K562 (cell line): ENCODE measurements around the gene KAT6B. TPM values are rescaled to one million over a fixed set of nuclear protein-coding genes. Genes with fewer than 3 reads are reported as not detected.

Experiments used
- ATAC-seq: fragments of 200-7000 bp; cut with Tn5 transposase; 3 replicates; pipeline ENCODE4 v1.9.1; 2020; ENCODE audit warnings: moderate library complexity
- BruUV-seq: library from RNA; stranded (reverse); fragments of 400-500 nt; replicated peaks from 2 replicates; lab custom pipeline; 2021; lab: Mats Ljungman, UMichigan
- CTCF ChIA-PET: fragments of 300-600 bp; formaldehyde crosslinking; extraction: SDS; loops from one replicate; lab custom pipeline; 2021; ENCODE audit warnings: low intra/inter-chr PET ratio; lab: Yijun Ruan, JAX
- POLR2A ChIA-PET: fragments of 300-600, 350-650 bp; sonication (Branson Sonifier 250); formaldehyde crosslinking; extraction: SDS; loops from one replicate; lab custom pipeline; 2021; ENCODE audit warnings: antibody characterized with exemption, inconsistent platforms; lab: Yijun Ruan, JAX
- DNase-seq, 4 experiments: peaks; one replicate each; pipeline versions ENCODE4 v3.0.0 to v3.0.0-alpha.2; 2011 to 2018; ENCODE audit warnings: low spot score in 3 of 4, mixed read lengths in 3 of 4; ENCODE audit errors: extremely low read depth in 1 of 4
- FAIRE-seq: peaks from 2 replicates; lab custom pipeline; 2011; peaks lifted over from hg19 to GRCh38; lab: Jason Lieb, UNC
- H2AFZ ChIP-seq: 2 replicates; pipeline ENCODE4 v1.6.0; 2011; ENCODE audit warnings: low read depth, low read length, control low read depth, inconsistent platforms
- H3K27ac ChIP-seq: fragments of 200-600 bp; 3 replicates; pipeline ENCODE4 v1.8.0; 2011; ENCODE audit warnings: low read depth, mild to moderate bottlenecking, control low read depth, inconsistent platforms, low read length, moderate library complexity, mixed read lengths; ENCODE audit errors: extremely low read depth
- H3K27me3 ChIP-seq, 2 experiments: fragments of 300-600 bp in 1 of 2; 2 replicates in 1 of 2; 3 replicates in 1 of 2; pipeline versions ENCODE4 v1.6.0 to v1.8.0; 2011; ENCODE audit warnings: inconsistent platforms in 2 of 2, low read length in 2 of 2, mild to moderate bottlenecking in 1 of 2, mixed read lengths in 1 of 2, moderate library complexity in 1 of 2; ENCODE audit not compliant: control insufficient read depth in 2 of 2, insufficient read depth in 2 of 2
- H3K36me3 ChIP-seq: fragments of 300-600 bp; 3 replicates; pipeline ENCODE4 v1.8.0; 2011; ENCODE audit warnings: mild to moderate bottlenecking, low read length, inconsistent platforms; ENCODE audit not compliant: control insufficient read depth, insufficient read depth
- H3K4me1 ChIP-seq, 2 experiments: fragments of 200-600 bp in 1 of 2; replicated peaks in 1 of 2; 2 replicates in 1 of 2; 3 replicates in 1 of 2; pipeline versions ENCODE4 v1.5.1 to v1.8.0; 2011; ENCODE audit warnings: inconsistent platforms in 2 of 2, low read length in 2 of 2, mild to moderate bottlenecking in 1 of 2, mixed read lengths in 1 of 2, moderate library complexity in 1 of 2; ENCODE audit not compliant: control insufficient read depth in 2 of 2, insufficient read depth in 2 of 2
- H3K4me2 ChIP-seq: 2 replicates; pipeline ENCODE4 v1.6.1; 2011; ENCODE audit warnings: low read length, control low read depth, inconsistent platforms, mixed read lengths; ENCODE audit not compliant: insufficient read depth
- H3K4me3 ChIP-seq: fragments of 200-600 bp; sonication (generic), shearing (Covaris generic); 2 replicates; pipeline ENCODE4 v1.5.1; 2016; ENCODE audit warnings: control low read depth, inconsistent platforms
- H3K79me2 ChIP-seq: fragments of 200-600 bp; 3 replicates; pipeline ENCODE4 v1.8.0; 2011; ENCODE audit warnings: low read length, inconsistent platforms; ENCODE audit not compliant: control insufficient read depth, insufficient read depth
- H3K9ac ChIP-seq, 2 experiments: 2 replicates each; pipeline versions ENCODE4 v1.6.0 to v1.6.1; 2011; ENCODE audit warnings: low read depth in 2 of 2, low read length in 2 of 2, control low read depth in 1 of 2, inconsistent platforms in 1 of 2, mild to moderate bottlenecking in 1 of 2, mixed read lengths in 1 of 2; ENCODE audit not compliant: insufficient read depth in 1 of 2
- H3K9me1 ChIP-seq: one replicate; pipeline ENCODE4 v1.6.0; 2011; ENCODE audit warnings: inconsistent platforms, mild to moderate bottlenecking, low read length, moderate library complexity; ENCODE audit not compliant: control insufficient read depth, insufficient read depth
- H3K9me3 ChIP-seq: replicated peaks from 2 replicates; pipeline ENCODE4 v1.5.1; 2011; ENCODE audit warnings: low read depth, low read length, inconsistent platforms; ENCODE audit not compliant: control insufficient read depth, insufficient read depth
- H4K20me1 ChIP-seq: replicated peaks from 2 replicates; pipeline ENCODE4 v1.6.1; 2011; ENCODE audit warnings: low read length, inconsistent platforms, mixed read lengths; ENCODE audit not compliant: control insufficient read depth, insufficient read depth
- ARID2 ChIP-seq: fragments of 450-650 bp; IDR thresholded peaks from 2 replicates; pipeline ENCODE4 v1.6.1; 2017; ENCODE audit warnings: antibody characterized with exemption, mild to moderate bottlenecking
- ARID3B ChIP-seq: fragments of 250-450 bp; sonication (Bioruptor Pico); IDR thresholded peaks from 2 replicates; pipeline ENCODE4 v1.4.0; 2020; ENCODE audit warnings: borderline replicate concordance
- CBFA2T3 ChIP-seq: fragments of 450-650 bp; IDR thresholded peaks from 2 replicates; pipeline ENCODE4 v1.6.1; 2017
- CCNT2 ChIP-seq: IDR thresholded peaks from 2 replicates; pipeline ENCODE4 v1.6.1; 2011; ENCODE audit warnings: borderline replicate concordance, low read depth, mild to moderate bottlenecking, moderate library complexity, mixed read lengths, low read length; ENCODE audit not compliant: insufficient read length; ENCODE audit errors: extremely low read depth
- DACH1 ChIP-seq: fragments of 450-650 bp; IDR thresholded peaks from 2 replicates; pipeline ENCODE4 v1.6.1; 2018; ENCODE audit not compliant: partially characterized antibody
- E4F1 ChIP-seq: fragments of 250-450 bp; sonication (Bioruptor Pico); IDR thresholded peaks from 2 replicates; pipeline ENCODE4 v1.5.0; 2021; ENCODE audit warnings: mild to moderate bottlenecking, borderline replicate concordance
- HDAC8 ChIP-seq: fragments of 450-650 bp; IDR thresholded peaks from 2 replicates; pipeline ENCODE4 v1.6.1; 2016; ENCODE audit warnings: mild to moderate bottlenecking, missing genetic modification characterization, moderate library complexity, missing compliant biosample characterization
- HNRNPUL1 ChIP-seq: fragments of 200-400 bp; formaldehyde crosslinking; IDR thresholded peaks from 2 replicates; pipeline ENCODE4 v1.6.1; 2017; ENCODE audit warnings: low read length
- KLF1 ChIP-seq: fragments of 450-650 bp; IDR thresholded peaks from 2 replicates; pipeline ENCODE4 v1.6.1; 2016; ENCODE audit warnings: missing genetic modification characterization, missing compliant biosample characterization
- KLF16 ChIP-seq: IDR thresholded peaks from 2 replicates; pipeline ENCODE4 v1.6.1; 2016; ENCODE audit warnings: antibody characterized with exemption
- POLR2H ChIP-seq: IDR thresholded peaks from 2 replicates; pipeline ENCODE4 v1.6.1; 2016; ENCODE audit warnings: missing genetic modification characterization, low read depth, mild to moderate bottlenecking, control low read depth, missing compliant biosample characterization, moderate library complexity
- PRPF4 ChIP-seq: fragments of 200-400 bp; formaldehyde crosslinking; IDR thresholded peaks from one replicate; pipeline ENCODE4 v1.6.1; 2017; ENCODE audit warnings: low read length, low read depth, mild to moderate bottlenecking; ENCODE audit not compliant: insufficient read depth, poor library complexity, severe bottlenecking
- TBL1XR1 ChIP-seq, 2 experiments: IDR thresholded peaks; 2 replicates each; pipeline ENCODE4 v1.6.1; 2012; ENCODE audit warnings: improper control_type of control experiment in 2 of 2, low read length in 2 of 2, mild to moderate bottlenecking in 1 of 2
- TEAD1 ChIP-seq, 2 experiments: fragments of 450-650 bp in 1 of 2; sonication (generic) in 1 of 2; formaldehyde crosslinking; IDR thresholded peaks; 2 replicates each; pipeline versions ENCODE4 v1.4.0 to v1.8.0; 2020 to 2022; ENCODE audit warnings: mild to moderate bottlenecking in 2 of 2, missing genetic modification reagents in 1 of 2
- ZNF408 ChIP-seq: fragments of 250-450 bp; sonication (Bioruptor Pico); IDR thresholded peaks from 2 replicates; pipeline ENCODE4 v1.4.0; 2020; ENCODE audit warnings: low read depth, mild to moderate bottlenecking, moderate library complexity
- ZNF639 ChIP-seq, 2 experiments: fragments of 200-800 bp in 1 of 2; sonication (Bioruptor generic) in 1 of 2; sonication (generic) in 1 of 2; formaldehyde crosslinking in 1 of 2; IDR thresholded peaks in 1 of 2; conservative IDR thresholded peaks in 1 of 2; 2 replicates each; pipeline versions ENCODE4 v1.5.0 to v1.6.1; 2016 to 2020; ENCODE audit warnings: missing compliant biosample characterization in 1 of 2, missing genetic modification characterization in 1 of 2, missing genetic modification reagents in 1 of 2
- ZNF76 ChIP-seq: fragments of 250-450 bp; sonication (Bioruptor Pico); IDR thresholded peaks from 2 replicates; pipeline ENCODE4 v1.4.0; 2020; ENCODE audit warnings: mild to moderate bottlenecking, moderate library complexity, borderline replicate concordance
- WGBS: fragments of 100-300 bp; shearing (Covaris generic); methylation state at CpG from one replicate; pipeline ENCODE4 v1.1.6; 2016; ENCODE audit warnings: low coverage, mixed read lengths; ENCODE audit not compliant: insufficient coverage; ENCODE audit errors: missing lambda C conversion rate; 5-methylcytosine and 5-hydroxymethylcytosine counted together
- in situ Hi-C: fragments of 300-500 bp; cut with MboI; formaldehyde crosslinking; loops from 4 replicates; pipeline ENCODE4 v1.15.0; 2018; ENCODE audit warnings: inconsistent platforms, mixed read lengths
- intact Hi-C: fragments of 100-400 bp; cut with micrococcal nuclease; formaldehyde crosslinking; loops from 2 replicates; pipeline ENCODE4 v1.14.2; 2022
- polyA plus RNA-seq, 8 experiments: library from polyadenylated mRNA; depleted of rRNA in 4 of 8; stranded (reverse) in 5 of 8; unstranded in 3 of 8; fragments of >200 nt; fragmentation: Nextera tagmentation in 2 of 8; fragmentation: Illumina TruSeq in 1 of 8; extraction: Ambion mirVana in 2 of 8; extraction: Trizol in 1 of 8; gene quantifications; 2 replicates each; pipeline versions ENCODE4 v1.2.1 to v1.2.3, GENCODE V29; 2011 to 2014; ENCODE audit warnings: inconsistent platforms in 1 of 8, missing spikeins in 1 of 8
- total RNA-seq, 7 experiments: library from RNA; depleted of rRNA in 6 of 7; stranded (reverse); fragments of >200 nt in 6 of 7; fragmentation: Illumina TruSeq in 2 of 7; extraction: Trizol in 2 of 7; gene quantifications; 2 replicates each; pipeline versions ENCODE4 v1.2.1 to v1.2.3, GENCODE V29; 2011 to 2021; ENCODE audit warnings: low replicate concordance in 1 of 7

Gene KAT6B
- total and polyA plus RNA-seq, 9 of the 15 experiments (the other 6 are each of a cell fraction or from before 2014, with no cell fraction given): 1.4 to 9.2 (median 6.8) TPM

GRCh38 chr10:75066271-75066670 lies 239.9 kb downstream of the KAT6B start:
- H3K9me3 ChIP-seq: no peaks in the 10 kb centered on the region
- ChIA-PET CTCF (no interaction called here), POLR2A (no interaction called here)
- no peak for ATAC-seq
- DNase-seq: no peak
- intact Hi-C loops (no loop called here), in situ Hi-C loops (no loop called here)
- peaks cover 0 to 7% of the 10 kb centered on the region in 2 experiments; a peak in 3 of 5 replicates for H3K4me1 ChIP-seq
- no peak overlapping the region for H3K9ac ChIP-seq
- BruUV-seq: no TSS peak
- no peak overlapping the region for H3K4me2 ChIP-seq
- no peak for FAIRE-seq
- no peaks in the 10 kb centered on the region for H3K27me3 ChIP-seq
- no peaks in the 10 kb centered on the region for H4K20me1 ChIP-seq
- H3K4me3 ChIP-seq: no peak overlapping the region
- no peaks in the 10 kb centered on the region for H3K9me1 ChIP-seq
- H3K36me3 ChIP-seq: no peaks in the 10 kb centered on the region
- H2AFZ ChIP-seq: 0 out of 2 replicates have a peak overlapping the region, but pooled peaks have one; percentile 22
- H3K27ac ChIP-seq: no peak overlapping the region
- H3K79me2 ChIP-seq: no peaks in the 10 kb centered on the region
- WGBS: 57% methylated on average over 5 of the region's 5 CpGs
- no peak for TF ChIP-seq PRPF4
- TF ChIP-seq CCNT2: no peak
- no peak for TF ChIP-seq KLF1 (tag)
- no peak for TF ChIP-seq E4F1
- no peak for TF ChIP-seq KLF16
- no peak for TF ChIP-seq ARID2
- no peak for TF ChIP-seq ZNF408
- TF ChIP-seq ZNF639 (CRISPR knock-in tag; conservative IDR thresholded peaks at IDR 0.05 in 1 of 2, IDR thresholded peaks at IDR 0.05 in 1 of 2): no peak
- TF ChIP-seq HDAC8 (tag): no peak
- no peak for TF ChIP-seq POLR2H
- no peak for TF ChIP-seq ZNF76 (CRISPR knock-in tag)
- no peak for TF ChIP-seq DACH1
- TF ChIP-seq TEAD1 (CRISPR knock-in tag; IDR thresholded peaks at IDR 0.05): no peak
- TF ChIP-seq CBFA2T3: no peak
- no peak for TF ChIP-seq HNRNPUL1
- no peak for TF ChIP-seq ARID3B (CRISPR knock-in tag)
- no peak for TF ChIP-seq TBL1XR1 (IDR thresholded peaks at IDR 0.05; ENCODE audit: low read length in 2 of 2)
